HepG2 (cell line): ENCODE data around the gene SMIM45.
A peak's percentile ranks its signal among the peaks of the same experiment; 100 is the strongest.

Experiments
- ATF3 ChIP-seq: sonication (generic); formaldehyde crosslinking; IDR thresholded peaks from 2 replicates; pipeline ENCODE4 v1.4.0; 2020; ENCODE audit warnings: missing genetic modification reagents
- CAMTA2 ChIP-seq: sonication (generic); formaldehyde crosslinking; IDR thresholded peaks from 2 replicates; pipeline ENCODE4 v1.4.0; 2020; ENCODE audit warnings: mild to moderate bottlenecking, missing genetic modification reagents, borderline replicate concordance
- CENPX ChIP-seq: sonication (generic); formaldehyde crosslinking; IDR thresholded peaks from 2 replicates; pipeline ENCODE4 v1.9.0; 2021; ENCODE audit warnings: mild to moderate bottlenecking, missing genetic modification reagents, moderate library complexity
- DBP ChIP-seq: sonication (generic); formaldehyde crosslinking; IDR thresholded peaks from 2 replicates; pipeline ENCODE4 v1.4.0; 2020; ENCODE audit warnings: missing genetic modification reagents; ENCODE audit errors: not compliant biosample characterization
- EED ChIP-seq: sonication (generic); formaldehyde crosslinking; IDR thresholded peaks from 2 replicates; pipeline ENCODE4 v1.5.0; 2020; ENCODE audit warnings: mild to moderate bottlenecking, missing genetic modification reagents
- HDAC1 ChIP-seq: sonication (generic); formaldehyde crosslinking; IDR thresholded peaks from 2 replicates; pipeline ENCODE4 v1.5.1; 2020; ENCODE audit warnings: mild to moderate bottlenecking, missing genetic modification reagents
- HMG20A ChIP-seq: IDR thresholded peaks from 2 replicates; pipeline ENCODE4 v1.6.1; 2016; ENCODE audit warnings: borderline replicate concordance
- HOXA9 ChIP-seq: sonication (generic); formaldehyde crosslinking; IDR thresholded peaks from 2 replicates; pipeline ENCODE4 v1.8.1; 2022; ENCODE audit warnings: missing genetic modification reagents, mild to moderate bottlenecking, moderate library complexity, borderline replicate concordance
- IRX3 ChIP-seq: sonication (generic); formaldehyde crosslinking; IDR thresholded peaks from 2 replicates; pipeline ENCODE4 v1.8.1; 2023; ENCODE audit warnings: mild to moderate bottlenecking, low read depth, missing genetic modification reagents, borderline replicate concordance
- KLF11 ChIP-seq: IDR thresholded peaks from 2 replicates; pipeline ENCODE4 v1.6.1; 2016; ENCODE audit warnings: missing compliant biosample characterization
- MXI1 ChIP-seq: IDR thresholded peaks from 3 replicates; pipeline ENCODE4 v1.6.1; 2012; ENCODE audit warnings: low read depth, low read length, inconsistent platforms, borderline replicate concordance
- POLR2AphosphoS2 ChIP-seq: IDR thresholded peaks from 2 replicates; pipeline ENCODE4 v1.6.1; 2011; ENCODE audit warnings: low read depth, low read length, improper control_type of control experiment
- REXO4 ChIP-seq: sonication (generic); formaldehyde crosslinking; IDR thresholded peaks from 2 replicates; pipeline ENCODE4 v1.8.0; 2022; ENCODE audit warnings: missing genetic modification reagents, mild to moderate bottlenecking, borderline replicate concordance
- SAFB2 ChIP-seq: sonication (generic); formaldehyde crosslinking; IDR thresholded peaks from 2 replicates; pipeline ENCODE4 v1.5.1; 2020; ENCODE audit warnings: missing genetic modification reagents, low read depth, mild to moderate bottlenecking, borderline replicate concordance
- SP1 ChIP-seq, 2 experiments: fragments of 450-650 bp in 1 of 2; sonication (generic) in 1 of 2; formaldehyde crosslinking in 1 of 2; IDR thresholded peaks; 2 replicates each; pipeline versions ENCODE4 v1.4.0 to v1.6.1; 2016 to 2020; ENCODE audit warnings: missing genetic modification reagents in 1 of 2
- TFAP4 ChIP-seq: sonication (generic); IDR thresholded peaks from 2 replicates; pipeline ENCODE4 v1.6.1; 2016; ENCODE audit warnings: low read depth, borderline replicate concordance
- TOE1 ChIP-seq: sonication (generic); formaldehyde crosslinking; IDR thresholded peaks from 2 replicates; pipeline ENCODE4 v1.4.0; 2020; ENCODE audit warnings: mild to moderate bottlenecking, missing genetic modification reagents
- ZBTB21 ChIP-seq: sonication (generic); formaldehyde crosslinking; IDR thresholded peaks from 2 replicates; pipeline ENCODE4 v1.4.0; 2020; ENCODE audit warnings: missing genetic modification reagents
- ZFYVE20 ChIP-seq: sonication (generic); formaldehyde crosslinking; IDR thresholded peaks from 2 replicates; pipeline ENCODE4 v1.8.0; 2023; ENCODE audit warnings: low read depth, mild to moderate bottlenecking, moderate library complexity, missing genetic modification reagents, borderline replicate concordance
- ZKSCAN8 ChIP-seq: IDR thresholded peaks from 2 replicates; pipeline ENCODE4 v1.6.1; 2016; ENCODE audit warnings: borderline replicate concordance, missing genetic modification reagents, missing compliant biosample characterization
- ZNF383 ChIP-seq: sonication (generic); formaldehyde crosslinking; IDR thresholded peaks from 2 replicates; pipeline ENCODE4 v1.4.0; 2020; ENCODE audit warnings: missing genetic modification reagents, mild to moderate bottlenecking, borderline replicate concordance
- ZNF768 ChIP-seq: sonication (generic); formaldehyde crosslinking; IDR thresholded peaks from 2 replicates; pipeline ENCODE4 v1.4.0; 2020; ENCODE audit warnings: missing genetic modification reagents
- ZNF776 ChIP-seq: sonication (generic); formaldehyde crosslinking; IDR thresholded peaks from 2 replicates; pipeline ENCODE4 v1.4.0; 2020; ENCODE audit warnings: mild to moderate bottlenecking, missing genetic modification reagents
- ZSCAN5A ChIP-seq: sonication (generic); formaldehyde crosslinking; IDR thresholded peaks from 2 replicates; pipeline ENCODE4 v1.8.0; 2022; ENCODE audit warnings: mild to moderate bottlenecking, missing genetic modification reagents, borderline replicate concordance

The SMIM45 gene

GRCh38 chr22:41946629-41947423 lies 5.1 kb upstream of the SMIM45 start, which contains the start of gene CENPM (continued):
- TF ChIP-seq ZNF776 (CRISPR knock-in tag) (peak; percentile 51), ZFYVE20 (CRISPR knock-in tag) (no peak), ZSCAN5A (CRISPR knock-in tag) (0 out of 2 replicates have a peak, but pooled peaks have one; percentile 86), MXI1 (0 out of 3 replicates have a peak, but pooled peaks have one; percentile 32), IRX3 (CRISPR knock-in tag) (peak; percentile 92; the same call in 1 of the 2 replicates), SP1 (IDR thresholded peaks at IDR 0.05) (no peak), SP1 (CRISPR knock-in tag; IDR thresholded peaks at IDR 0.05) (peak; percentile 83), TOE1 (no peak), TFAP4 (no peak), CAMTA2 (CRISPR knock-in tag) (peak; percentile 73; the same call in 1 of the 2 replicates), REXO4 (CRISPR knock-in tag) (peak; percentile 90; the same call in 1 of the 2 replicates), CENPX (CRISPR knock-in tag) (no peak), ATF3 (no peak), SAFB2 (CRISPR knock-in tag) (no peak; the same call in 1 of the 2 replicates), POLR2AphosphoS2 (no peak), ZNF383 (peak; percentile 88; the same call in 1 of the 2 replicates), HMG20A (CRISPR knock-in tag) (no peak), HDAC1 (CRISPR knock-in tag) (peak; percentile 95), EED (CRISPR knock-in tag) (no peak), KLF11 (CRISPR knock-in tag) (no peak; the same call in 1 of the 2 replicates), ZKSCAN8 (no peak), HOXA9 (no peak), ZNF768 (peak; percentile 56; the same call in 1 of the 2 replicates), ZBTB21 (CRISPR knock-in tag) (no peak), DBP (CRISPR knock-in tag) (peak; percentile 22)
